ENCODE data around the gene MAP3K12. TPM values are rescaled to one million over a fixed set of nuclear protein-coding genes. Genes with fewer than 3 reads are reported as not detected.

The MAP3K12 gene
- total RNA-seq, 2 donors from 2014 or later = 27.9 to 36.8 TPM

GRCh38 chr12:53461591-53461990, 37.7 kb downstream of the MAP3K12 start:
- ATAC-seq (ENCODE audit: insufficient number of reproducible peaks, low FRiP score, low read depth) (no peak), DNase-seq (ENCODE audit: low spot score) (no peak)
- H3K36me3 ChIP-seq = peaks cover 95% of the 10 kb centered on the region
- no peaks in the 10 kb centered on the region for H3K9me3 ChIP-seq
- H3K27me3 ChIP-seq (replicated peaks; ENCODE audit: insufficient read depth) = no peaks in the 10 kb centered on the region
- H3K4me3 ChIP-seq = no peak overlapping the region
- H3K27ac ChIP-seq = no peak overlapping the region
- H3K4me1 ChIP-seq (ENCODE audit: control insufficient read depth in 1 of 2, low read depth in 2 of 2) = no peaks in the 10 kb centered on the region
- TF ChIP-seq CTCF (IDR thresholded peaks at IDR 0.05) = no peak

- H3K27ac ChIP-seq = no peak overlapping the region
- H3K4me3 ChIP-seq = no peak overlapping the region
- DNase-seq (ENCODE audit: low spot score) (no peak), ATAC-seq (ENCODE audit: insufficient number of reproducible peaks, low FRiP score, low read depth) (no peak)
- H3K9me3 ChIP-seq = no peaks in the 10 kb centered on the region
- no peaks in the 10 kb centered on the region for H3K27me3 ChIP-seq (replicated peaks; ENCODE audit: insufficient read depth)
- peaks cover 96% of the 10 kb centered on the region for H3K36me3 ChIP-seq
- TF ChIP-seq CTCF (IDR thresholded peaks at IDR 0.05) = no peak
- H3K4me1 ChIP-seq (ENCODE audit: control insufficient read depth in 1 of 2, low read depth in 2 of 2) = no peaks in the 10 kb centered on the region
Observed at GRCh38 chr12:53461059-53461458, 38.2 kb downstream of the MAP3K12 start.

- Histone ChIP-seq H3K4me1 (ENCODE audit: control insufficient read depth in 1 of 2, low read depth in 2 of 2) (peaks cover 5 to 8% of the 10 kb centered on the region in 2 donors), H3K27me3 (replicated peaks; ENCODE audit: insufficient read depth) (no peaks in the 10 kb centered on the region), H3K27ac (no peak overlapping the region), H3K9me3 (no peaks in the 10 kb centered on the region), H3K4me3 (no peak overlapping the region), H3K36me3 (peaks cover 94% of the 10 kb centered on the region)
- no peak for DNase-seq (ENCODE audit: low spot score)
- no peak for ATAC-seq (ENCODE audit: insufficient number of reproducible peaks, low FRiP score, low read depth)
- no peak for TF ChIP-seq CTCF (IDR thresholded peaks at IDR 0.05)
Observed at GRCh38 chr12:53459097-53459496, 40.2 kb downstream of the MAP3K12 start.

- Histone ChIP-seq H3K9me3 (no peaks in the 10 kb centered on the region), H3K36me3 (peaks cover 72% of the 10 kb centered on the region), H3K27ac (no peak overlapping the region), H3K27me3 (replicated peaks; ENCODE audit: insufficient read depth) (no peaks in the 10 kb centered on the region), H3K4me3 (no peak overlapping the region), H3K4me1 (ENCODE audit: control insufficient read depth in 1 of 2, low read depth in 2 of 2) (peaks cover 17 to 19% of the 10 kb centered on the region in 2 donors)
- ATAC-seq (ENCODE audit: insufficient number of reproducible peaks, low FRiP score, low read depth) (no peak), DNase-seq (ENCODE audit: low spot score) (no peak)
- no peak for TF ChIP-seq CTCF (IDR thresholded peaks at IDR 0.05)
Observed at GRCh38 chr12:53456654-53457366, 42.4 kb downstream of the MAP3K12 start.

- no peaks in the 10 kb centered on the region for H3K9me3 ChIP-seq
- peaks cover 51% of the 10 kb centered on the region for H3K36me3 ChIP-seq
- no peaks in the 10 kb centered on the region for H3K27me3 ChIP-seq (replicated peaks; ENCODE audit: insufficient read depth)
- DNase-seq (ENCODE audit: low spot score) (no peak), ATAC-seq (ENCODE audit: insufficient number of reproducible peaks, low FRiP score, low read depth) (no peak)
- H3K4me1 ChIP-seq (ENCODE audit: control insufficient read depth in 1 of 2, low read depth in 2 of 2) = peaks cover 17 to 22% of the 10 kb centered on the region in 2 donors
- H3K4me3 ChIP-seq = no peak overlapping the region
- TF ChIP-seq CTCF (IDR thresholded peaks at IDR 0.05) = no peak
- no peak overlapping the region for H3K27ac ChIP-seq
Observed at GRCh38 chr12:53454707-53455106, 44.6 kb downstream of the MAP3K12 start.

All from thoracic aorta (tissue), 2 donors.